HEK293T (cell line): ENCODE results near the gene CCNI2.

Experiments used
- CTCF ChIA-PET: fragments of 350-600 bp; formaldehyde crosslinking; extraction: SDS; loops from one replicate; lab custom pipeline; 2021; ENCODE audit warnings: antibody characterized with exemption, inconsistent platforms; lab: Yijun Ruan, JAX
- POLR2A ChIA-PET: fragments of 350-600 bp; formaldehyde crosslinking; extraction: SDS; loops from one replicate; lab custom pipeline; 2020; ENCODE audit warnings: antibody characterized with exemption, inconsistent platforms; lab: Yijun Ruan, JAX
- DNase-seq: peaks from one replicate; pipeline ENCODE4 v3.0.0; 2012; ENCODE audit warnings: mixed read lengths; ENCODE audit errors: extremely low spot score
- ARNT ChIP-seq: fragments of 450-650 bp; IDR thresholded peaks from 2 replicates; pipeline ENCODE4 v1.6.1; 2017; ENCODE audit warnings: mild to moderate bottlenecking
- BHLHE40 ChIP-seq: fragments of 450-650 bp; IDR thresholded peaks from 2 replicates; pipeline ENCODE4 v1.6.1; 2016; ENCODE audit warnings: mild to moderate bottlenecking, moderate library complexity, borderline replicate concordance
- CTBP1 ChIP-seq: fragments of 450-650 bp; IDR thresholded peaks from 2 replicates; pipeline ENCODE4 v1.6.1; 2016; ENCODE audit warnings: borderline replicate concordance
- ELF4 ChIP-seq: fragments of 450-650 bp; IDR thresholded peaks from 2 replicates; pipeline ENCODE4 v1.6.1; 2017; ENCODE audit warnings: antibody characterized with exemption
- FOXA1 ChIP-seq: fragments of 450-650 bp; IDR thresholded peaks from 2 replicates; pipeline ENCODE4 v1.6.1; 2016; ENCODE audit warnings: mild to moderate bottlenecking
- FOXK2 ChIP-seq: fragments of 450-650 bp; IDR thresholded peaks from 2 replicates; pipeline ENCODE4 v1.6.1; 2016; ENCODE audit warnings: mild to moderate bottlenecking
- FOXM1 ChIP-seq: fragments of 450-650 bp; IDR thresholded peaks from 2 replicates; pipeline ENCODE4 v1.6.1; 2017; ENCODE audit warnings: mild to moderate bottlenecking, borderline replicate concordance
- HDGF ChIP-seq: fragments of 450-650 bp; IDR thresholded peaks from 2 replicates; pipeline ENCODE4 v1.6.1; 2017; ENCODE audit warnings: antibody characterized with exemption, borderline replicate concordance
- L3MBTL2 ChIP-seq: fragments of 450-650 bp; conservative IDR thresholded peaks from 2 replicates; pipeline ENCODE4 v1.6.1; 2016; ENCODE audit warnings: mild to moderate bottlenecking
- LEF1 ChIP-seq: fragments of 450-650 bp; IDR thresholded peaks from 2 replicates; pipeline ENCODE4 v1.6.1; 2017; ENCODE audit warnings: mild to moderate bottlenecking, borderline replicate concordance
- NFRKB ChIP-seq: fragments of 450-650 bp; IDR thresholded peaks from 2 replicates; pipeline ENCODE4 v1.6.1; 2016; ENCODE audit warnings: mild to moderate bottlenecking, moderate library complexity
- SP1 ChIP-seq: fragments of 450-650 bp; IDR thresholded peaks from 2 replicates; pipeline ENCODE4 v1.6.1; 2017
- SUZ12 ChIP-seq: fragments of 450-650 bp; IDR thresholded peaks from 2 replicates; pipeline ENCODE4 v1.6.1; 2016; ENCODE audit warnings: mild to moderate bottlenecking
- TARDBP ChIP-seq: fragments of 450-650 bp; IDR thresholded peaks from 2 replicates; pipeline ENCODE4 v1.6.1; 2016
- ZNF384 ChIP-seq: fragments of 450-650 bp; IDR thresholded peaks from 2 replicates; pipeline ENCODE4 v1.6.1; 2016
- TF ChIP-seq, protein P1 (sequence below): fragments of 450-650 bp; IDR thresholded peaks from 2 replicates; pipeline ENCODE4 v1.6.1; 2016

CCNI2 gene

DNA sequence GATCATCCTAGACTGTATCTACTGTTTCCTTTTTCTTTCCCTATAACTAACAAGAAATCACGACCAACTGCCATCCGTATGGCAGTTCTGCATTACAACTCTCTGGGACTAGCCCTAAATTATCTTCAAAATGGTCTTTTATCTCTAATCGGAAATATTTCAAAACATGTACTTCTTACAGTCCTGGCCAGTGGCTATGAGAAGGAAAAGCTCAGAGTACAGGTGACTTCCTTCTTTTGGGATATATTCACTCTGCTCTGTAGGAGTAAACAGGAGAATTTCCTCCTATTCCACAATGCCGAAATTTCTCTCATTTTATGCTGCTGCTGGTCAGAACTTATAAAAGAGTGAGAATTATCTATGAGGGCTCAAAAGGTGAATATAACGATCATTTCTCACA lies 31.6 kb downstream of the CCNI2 start:
- no peak for DNase-seq
- POLR2A ChIA-PET, result interaction anchor here (1.0 to 1.7 kb wide), 2 partner anchors 8 to 42 kb away, joined by 3 to 4 read pairs; partner anchors contain the start of gene KIF3A
- CTCF ChIA-PET, result interaction anchor here (0.7 kb wide), 1 partner anchor 100 kb away, joined by 3 read pairs; no protein-coding TSS in a partner anchor
- TF ChIP-seq FOXM1 (no peak), LEF1 (no peak), ARNT (no peak), L3MBTL2 (no peak), ELF4 (no peak), HDGF (no peak), FOXA1 (no peak), FOXK2 (no peak)
- TF ChIP-seq, protein P1, sequence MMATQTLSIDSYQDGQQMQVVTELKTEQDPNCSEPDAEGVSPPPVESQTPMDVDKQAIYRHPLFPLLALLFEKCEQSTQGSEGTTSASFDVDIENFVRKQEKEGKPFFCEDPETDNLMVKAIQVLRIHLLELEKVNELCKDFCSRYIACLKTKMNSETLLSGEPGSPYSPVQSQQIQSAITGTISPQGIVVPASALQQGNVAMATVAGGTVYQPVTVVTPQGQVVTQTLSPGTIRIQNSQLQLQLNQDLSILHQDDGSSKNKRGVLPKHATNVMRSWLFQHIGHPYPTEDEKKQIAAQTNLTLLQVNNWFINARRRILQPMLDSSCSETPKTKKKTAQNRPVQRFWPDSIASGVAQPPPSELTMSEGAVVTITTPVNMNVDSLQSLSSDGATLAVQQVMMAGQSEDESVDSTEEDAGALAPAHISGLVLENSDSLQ, result no peak

DNA sequence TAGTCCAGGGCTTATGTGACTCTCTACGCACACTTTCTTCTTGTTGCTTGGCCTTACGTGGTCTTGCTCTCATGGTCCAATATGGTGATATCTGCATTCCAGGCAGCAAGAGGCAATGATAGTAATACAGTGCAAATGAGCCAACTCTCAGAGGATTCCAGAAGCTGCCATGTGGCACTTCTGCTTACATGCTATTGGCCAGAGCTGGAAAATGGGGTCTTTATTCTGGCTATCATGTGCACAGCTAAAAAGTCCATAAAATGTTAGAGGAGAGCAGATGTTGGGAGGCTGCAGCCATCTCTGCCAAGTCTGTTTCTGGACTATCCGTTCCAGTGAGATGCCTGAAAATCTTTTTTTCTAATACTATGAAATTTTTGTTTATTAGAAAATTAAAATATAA lies 32.7 kb downstream of the CCNI2 start:
- POLR2A ChIA-PET, result no interaction called here

GRCh38 chr5:132780577-132780976 lies 33.4 kb downstream of the CCNI2 start:
- no peak for DNase-seq
- TF ChIP-seq TARDBP, result no peak
- no peak for TF ChIP-seq ZNF384
- TF ChIP-seq CTBP1, result no peak
- no peak for TF ChIP-seq FOXA1
- TF ChIP-seq LEF1, result no peak
- no peak for TF ChIP-seq NFRKB
- TF ChIP-seq ELF4, result no peak
- no peak for TF ChIP-seq L3MBTL2
- TF ChIP-seq SUZ12, result no peak
- no peak for TF ChIP-seq BHLHE40
- TF ChIP-seq HDGF, result no peak
- no peak for TF ChIP-seq ARNT
- CTCF ChIA-PET, result no interaction called here
- POLR2A ChIA-PET, result no interaction called here

More for the DNA sequence above, 32.7 kb downstream of the CCNI2 start:
- no peak for DNase-seq
- TF ChIP-seq NFRKB (no peak), ELF4 (no peak), TARDBP (no peak), LEF1 (no peak)
- CTCF ChIA-PET, result no interaction called here

- TF ChIP-seq NFRKB (no peak), SP1 (no peak), FOXA1 (no peak), FOXM1 (no peak), ARNT (no peak), LEF1 (no peak), FOXK2 (no peak), CTBP1 (no peak), ELF4 (no peak), HDGF (no peak), ZNF384 (no peak), L3MBTL2 (no peak), SUZ12 (no peak), BHLHE40 (no peak), TARDBP (no peak)
- TF ChIP-seq, protein P1, result no peak
- no peak for DNase-seq
- ChIA-PET POLR2A (interaction anchor here (1.0 kb wide), 1 partner anchor 85 kb away, joined by 4 read pairs; the partner anchor contains the start of genes GDF9 and UQCRQ), CTCF (no interaction called here)
These were observed 33.8 kb downstream of the CCNI2 start for GRCh38 chr5:132781029-132781428.

GRCh38 chr5:132782101-132782500 lies 34.9 kb downstream of the CCNI2 start:
- POLR2A ChIA-PET, result interaction anchor here (1.0 kb wide), 1 partner anchor 84 kb away, joined by 4 read pairs; the partner anchor contains the start of genes GDF9 and UQCRQ

DNA sequence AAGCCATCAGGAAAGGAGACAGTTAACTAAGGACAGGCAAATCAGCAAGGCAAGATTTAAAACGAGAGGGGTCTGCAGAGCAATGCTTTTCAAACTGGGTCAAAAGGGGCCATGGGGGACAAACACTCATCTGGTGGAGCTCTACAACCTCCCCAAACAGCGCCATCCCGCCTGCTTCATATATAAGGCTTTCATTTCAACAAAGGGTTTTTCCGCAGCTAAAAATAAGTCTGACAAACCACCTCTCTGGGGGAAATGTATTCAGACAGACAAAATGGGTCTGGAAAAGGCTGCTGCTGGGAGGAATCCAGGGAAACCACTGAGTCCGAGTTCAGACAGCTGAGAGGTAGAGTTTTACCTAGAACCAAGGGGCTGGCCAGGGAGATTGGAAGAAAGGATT lies 38.1 kb downstream of the CCNI2 start:
- POLR2A ChIA-PET, result interaction anchor here (1.3 kb wide), 1 partner anchor 9 kb away, joined by 6 read pairs; no protein-coding TSS in a partner anchor
- CTCF ChIA-PET, result interaction anchor here (1.5 kb wide), 1 partner anchor 33 kb away, joined by 3 read pairs; no protein-coding TSS in a partner anchor
- TF ChIP-seq FOXK2, result no peak
- no peak for TF ChIP-seq TARDBP
- TF ChIP-seq, protein P1, result no peak
- TF ChIP-seq ELF4, result no peak
- TF ChIP-seq ZNF384, result no peak
- TF ChIP-seq NFRKB, result no peak
- no peak for TF ChIP-seq L3MBTL2
- no peak for TF ChIP-seq FOXM1
- no peak for TF ChIP-seq SUZ12
- no peak for TF ChIP-seq CTBP1
- TF ChIP-seq HDGF, result no peak
- no peak for TF ChIP-seq LEF1
- TF ChIP-seq BHLHE40, result no peak
- TF ChIP-seq SP1, result no peak
- TF ChIP-seq FOXA1, result no peak
- TF ChIP-seq ARNT, result no peak
- DNase-seq, result no peak

More at GRCh38 chr5:132782101-132782500, 34.9 kb downstream of the CCNI2 start:
- no peak for TF ChIP-seq ZNF384
- TF ChIP-seq BHLHE40, result no peak
- no peak for TF ChIP-seq LEF1
- TF ChIP-seq SP1, result no peak
- no peak for TF ChIP-seq SUZ12
- CTCF ChIA-PET, result interaction anchor here (0.9 kb wide), 1 partner anchor 15 kb away, joined by 3 read pairs; no protein-coding TSS in a partner anchor
- no peak for DNase-seq
